ENCODE data around the gene PPP3CA. TPM values are rescaled to one million over a fixed set of nuclear protein-coding genes. Genes with fewer than 3 reads are reported as not detected.
"Not testable (repeated sequence)": the region's sequence is repeated elsewhere in the genome, so short reads cannot be mapped to it uniquely, and the experiment has no call there.

PPP3CA gene
- total RNA-seq, 4 donors from 2014 or later = 28.7 to 51.7 (median 39.0) TPM

DNA sequence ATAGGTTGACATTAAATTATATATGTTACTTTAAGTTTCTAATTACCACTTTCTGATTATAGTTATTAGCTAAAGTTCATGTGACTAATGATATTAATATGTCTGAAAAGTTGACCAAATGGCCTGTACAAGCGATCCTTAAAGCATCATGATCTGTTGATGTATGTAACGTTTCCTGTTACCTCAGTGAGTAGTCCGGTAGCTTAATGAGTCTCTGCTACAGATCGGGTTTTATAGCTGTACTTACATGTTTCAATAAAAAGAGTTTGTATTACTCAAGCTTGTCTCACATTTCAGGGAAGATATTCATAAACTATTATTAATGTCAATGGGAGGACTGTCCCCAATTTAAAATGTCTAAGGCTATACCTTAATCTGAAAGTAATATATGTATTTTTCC is 246.3 kb downstream of the PPP3CA start:
- no peak for DNase-seq (ENCODE audit: low spot score in 2 of 2)
- H3K36me3 ChIP-seq = no peaks in the 10 kb centered on the region
- H3K9me3 ChIP-seq = no peaks in the 10 kb centered on the region
- H3K4me1 ChIP-seq = peaks cover 33% of the 10 kb centered on the region
- H3K4me3 ChIP-seq = no peak overlapping the region
- TF ChIP-seq POLR2A (IDR thresholded peaks at IDR 0.05) (no peak), EP300 (IDR thresholded peaks at IDR 0.05) (no peak), POLR2AphosphoS5 (IDR thresholded peaks at IDR 0.05) (no peak)
- TF ChIP-seq, protein P1, sequence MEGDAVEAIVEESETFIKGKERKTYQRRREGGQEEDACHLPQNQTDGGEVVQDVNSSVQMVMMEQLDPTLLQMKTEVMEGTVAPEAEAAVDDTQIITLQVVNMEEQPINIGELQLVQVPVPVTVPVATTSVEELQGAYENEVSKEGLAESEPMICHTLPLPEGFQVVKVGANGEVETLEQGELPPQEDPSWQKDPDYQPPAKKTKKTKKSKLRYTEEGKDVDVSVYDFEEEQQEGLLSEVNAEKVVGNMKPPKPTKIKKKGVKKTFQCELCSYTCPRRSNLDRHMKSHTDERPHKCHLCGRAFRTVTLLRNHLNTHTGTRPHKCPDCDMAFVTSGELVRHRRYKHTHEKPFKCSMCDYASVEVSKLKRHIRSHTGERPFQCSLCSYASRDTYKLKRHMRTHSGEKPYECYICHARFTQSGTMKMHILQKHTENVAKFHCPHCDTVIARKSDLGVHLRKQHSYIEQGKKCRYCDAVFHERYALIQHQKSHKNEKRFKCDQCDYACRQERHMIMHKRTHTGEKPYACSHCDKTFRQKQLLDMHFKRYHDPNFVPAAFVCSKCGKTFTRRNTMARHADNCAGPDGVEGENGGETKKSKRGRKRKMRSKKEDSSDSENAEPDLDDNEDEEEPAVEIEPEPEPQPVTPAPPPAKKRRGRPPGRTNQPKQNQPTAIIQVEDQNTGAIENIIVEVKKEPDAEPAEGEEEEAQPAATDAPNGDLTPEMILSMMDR (IDR thresholded peaks at IDR 0.05) = no peak
- no peak overlapping the region for H3K27ac ChIP-seq
- WGBS = 96% methylated on average over 4 of the region's 4 CpGs
- no peaks in the 10 kb centered on the region for H3K27me3 ChIP-seq

DNA sequence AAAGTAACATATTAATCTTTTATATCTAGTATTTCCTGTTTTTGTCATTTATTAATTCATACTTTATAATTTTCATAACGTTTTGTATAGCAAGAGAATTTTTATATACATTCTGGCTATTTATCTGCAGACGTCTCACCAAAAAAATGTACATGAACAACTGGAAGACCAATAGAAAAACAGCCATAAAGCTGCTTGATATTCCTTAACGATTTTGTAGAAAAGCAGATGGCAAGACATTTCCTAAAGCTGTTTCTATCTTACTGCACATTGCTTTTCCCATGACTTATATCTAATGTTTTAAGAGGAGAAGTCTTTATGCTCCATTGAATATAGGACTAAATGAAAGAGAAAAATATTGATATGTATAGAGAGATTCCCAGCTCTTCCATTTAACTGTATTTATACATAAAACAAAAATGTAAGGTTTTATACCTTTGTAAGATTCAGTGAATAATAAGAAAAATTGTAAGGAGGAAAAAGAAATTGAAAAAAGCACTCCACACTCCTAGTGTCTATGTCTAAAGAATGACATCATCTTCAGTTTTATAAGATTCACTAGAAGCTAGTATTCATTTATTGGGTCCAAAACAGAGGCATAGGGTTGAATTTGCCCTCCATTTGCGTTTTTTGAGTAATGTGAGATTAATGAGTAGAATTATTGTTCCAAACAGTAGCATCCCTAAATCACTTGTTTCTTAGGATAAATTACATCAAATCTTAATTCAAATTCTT is 248.5 kb downstream of the PPP3CA start:
- no peaks in the 10 kb centered on the region for H3K9me3 ChIP-seq
- peaks cover 22% of the 10 kb centered on the region for H3K4me1 ChIP-seq
- no peak overlapping the region for H3K4me3 ChIP-seq
- H3K27me3 ChIP-seq = no peaks in the 10 kb centered on the region
- WGBS = 81% methylated on average over 4 of the region's 4 CpGs
- H3K27ac ChIP-seq = no peak overlapping the region
- H3K36me3 ChIP-seq = no peaks in the 10 kb centered on the region
- no peak for TF ChIP-seq POLR2AphosphoS5 (IDR thresholded peaks at IDR 0.05)
- TF ChIP-seq, protein P1 (IDR thresholded peaks at IDR 0.05) = no peak
- TF ChIP-seq POLR2A (IDR thresholded peaks at IDR 0.05) = no peak
- no peak for TF ChIP-seq EP300 (IDR thresholded peaks at IDR 0.05)
- no peak for DNase-seq (ENCODE audit: low spot score in 2 of 2)

DNA sequence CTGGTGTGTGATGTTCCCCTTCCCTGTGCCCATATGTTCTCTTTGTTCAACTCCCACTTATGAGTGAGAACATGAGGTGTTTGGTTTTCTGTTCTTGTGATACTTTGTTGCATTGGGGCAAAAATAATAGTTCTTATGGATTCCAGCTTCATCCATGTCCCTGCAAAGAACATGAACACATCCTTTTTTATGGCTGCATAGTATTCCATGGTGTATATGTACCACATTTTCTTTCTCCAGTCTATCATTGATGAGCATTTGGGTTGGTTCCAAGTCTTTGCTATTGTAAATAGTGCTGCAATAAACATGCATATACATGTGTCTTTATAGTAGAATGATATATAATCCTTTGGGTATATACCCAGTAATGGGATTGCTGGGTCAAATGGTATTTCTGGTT is 254.7 kb downstream of the PPP3CA start:
- not testable (repeated sequence) for H3K4me3 ChIP-seq; H3K27me3 ChIP-seq; H3K4me1 ChIP-seq; H3K27ac ChIP-seq; DNase-seq (ENCODE audit: low spot score in 2 of 2); H3K9me3 ChIP-seq
- peaks cover 17% of the 10 kb centered on the region for H3K36me3 ChIP-seq

DNA sequence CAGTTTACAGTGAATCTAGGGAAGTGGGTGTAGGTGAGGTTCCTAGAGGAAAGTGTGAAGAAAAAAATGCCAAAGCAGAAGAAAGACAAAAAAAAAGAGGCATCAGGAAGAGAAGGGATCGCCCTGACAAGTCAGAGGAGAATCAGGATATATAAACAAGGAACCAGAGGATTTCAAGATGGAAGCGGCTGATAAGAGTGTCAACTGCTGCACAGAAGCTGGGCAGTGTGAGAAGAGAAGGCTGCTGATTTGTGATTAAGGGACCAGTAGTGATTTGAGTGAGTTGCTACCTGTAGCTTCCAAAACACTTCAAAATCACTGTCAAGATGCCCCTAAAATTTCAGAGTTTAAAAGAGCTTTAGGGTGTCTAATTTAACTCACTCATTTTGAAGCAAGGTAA is 258.2 kb downstream of the PPP3CA start:
- no peak for DNase-seq (ENCODE audit: low spot score in 2 of 2)
- no peaks in the 10 kb centered on the region for H3K9me3 ChIP-seq
- no peak overlapping the region for H3K4me3 ChIP-seq
- WGBS = 60% methylated on average over 2 of the region's 2 CpGs
- H3K27me3 ChIP-seq = no peaks in the 10 kb centered on the region
- no peak for TF ChIP-seq POLR2AphosphoS5 (IDR thresholded peaks at IDR 0.05)
- no peak overlapping the region for H3K27ac ChIP-seq
- peaks cover 17% of the 10 kb centered on the region for H3K36me3 ChIP-seq
- H3K4me1 ChIP-seq = no peaks in the 10 kb centered on the region

DNA sequence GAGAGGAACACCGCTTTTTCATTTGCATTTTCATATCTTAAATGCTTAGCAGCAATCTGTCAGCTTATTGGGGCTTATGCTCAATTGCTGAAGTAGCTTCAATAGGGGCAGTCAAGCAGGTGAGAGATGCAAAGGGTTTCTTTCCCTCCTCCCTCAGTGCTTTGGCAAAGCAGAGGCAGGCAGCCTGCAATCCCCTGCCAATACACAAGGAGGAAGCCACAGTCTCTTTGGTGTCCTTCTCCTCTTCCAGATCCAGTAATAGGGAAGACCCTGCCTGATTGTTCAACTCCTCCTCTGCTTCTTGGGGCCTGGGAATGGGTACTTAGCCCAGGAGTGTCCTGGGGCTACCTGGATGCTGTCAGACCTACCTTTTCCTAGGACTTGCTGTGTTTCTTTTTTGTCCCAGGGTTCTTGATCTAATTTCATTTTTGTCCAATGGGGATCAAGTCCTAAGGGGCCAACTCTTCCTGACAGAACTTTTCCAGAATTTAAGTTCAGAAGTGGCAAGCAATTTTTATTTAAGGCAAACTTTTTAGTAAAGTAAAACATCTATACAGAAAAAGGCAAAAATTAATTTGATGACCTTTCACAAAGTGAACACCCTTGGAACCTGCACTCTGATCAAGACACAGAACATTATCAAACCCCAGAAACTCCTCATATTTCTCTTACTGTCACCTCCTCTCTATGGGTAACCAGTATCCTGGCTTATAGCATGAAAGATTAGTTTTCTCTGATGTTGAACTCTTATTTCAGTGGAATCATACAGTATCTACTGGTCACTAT is 260.3 kb downstream of the PPP3CA start:
- TF ChIP-seq POLR2A (IDR thresholded peaks at IDR 0.05) = no peak
- TF ChIP-seq, protein P1 (IDR thresholded peaks at IDR 0.05) = no peak
- no peak for TF ChIP-seq EP300 (IDR thresholded peaks at IDR 0.05)
- TF ChIP-seq POLR2AphosphoS5 (IDR thresholded peaks at IDR 0.05) = no peak
- H3K4me3 ChIP-seq = no peak overlapping the region
- H3K9me3 ChIP-seq = no peaks in the 10 kb centered on the region
- WGBS = 100% methylated on average over 1 of the region's 1 CpG
- H3K27me3 ChIP-seq = no peaks in the 10 kb centered on the region
- H3K36me3 ChIP-seq = peaks cover 7% of the 10 kb centered on the region
- H3K4me1 ChIP-seq = no peaks in the 10 kb centered on the region
- DNase-seq (ENCODE audit: low spot score in 2 of 2) = no peak
- H3K27ac ChIP-seq = no peak overlapping the region

DNA sequence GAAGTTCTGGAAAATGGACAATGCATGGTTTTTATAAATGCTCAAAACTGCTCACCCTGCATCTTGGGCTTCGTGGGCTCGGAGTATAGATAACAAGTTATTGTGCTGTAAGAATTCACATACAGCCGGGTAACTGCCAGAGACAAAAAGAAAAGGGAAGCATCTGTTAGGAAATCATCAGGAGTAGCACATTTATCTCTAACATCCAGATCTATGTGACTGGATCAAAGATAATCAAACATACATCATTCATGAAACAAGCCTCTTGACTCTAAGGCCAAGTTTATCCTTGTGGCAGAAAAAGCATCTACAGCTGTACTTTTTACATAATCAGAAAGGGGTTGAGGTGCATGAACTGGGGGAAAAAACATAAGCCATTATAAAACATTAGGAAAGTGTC is 264.2 kb downstream of the PPP3CA start:
- Histone ChIP-seq H3K4me1 (no peaks in the 10 kb centered on the region), H3K36me3 (peaks cover 3% of the 10 kb centered on the region), H3K9me3 (no peaks in the 10 kb centered on the region), H3K27me3 (no peaks in the 10 kb centered on the region), H3K4me3 (no peak overlapping the region), H3K27ac (no peak overlapping the region)
- no peak for DNase-seq (ENCODE audit: low spot score in 2 of 2)
- WGBS = 75% methylated on average over 3 of the region's 3 CpGs
- TF ChIP-seq POLR2AphosphoS5 (IDR thresholded peaks at IDR 0.05) (no peak), EP300 (IDR thresholded peaks at IDR 0.05) (no peak), POLR2A (IDR thresholded peaks at IDR 0.05) (no peak)
- TF ChIP-seq, protein P1 (IDR thresholded peaks at IDR 0.05) = no peak
